ENCODE data around the gene GNAL. TPM values are rescaled to one million over a fixed set of nuclear protein-coding genes. Genes with fewer than 3 reads are reported as not detected.
"Not testable (repeated sequence)": the region's sequence is repeated elsewhere in the genome, so short reads cannot be mapped to it uniquely, and the experiment has no call there.

Gene GNAL
- total RNA-seq, 2 experiments from 2014 or later, result 0.11 to 0.19 TPM

DNA sequence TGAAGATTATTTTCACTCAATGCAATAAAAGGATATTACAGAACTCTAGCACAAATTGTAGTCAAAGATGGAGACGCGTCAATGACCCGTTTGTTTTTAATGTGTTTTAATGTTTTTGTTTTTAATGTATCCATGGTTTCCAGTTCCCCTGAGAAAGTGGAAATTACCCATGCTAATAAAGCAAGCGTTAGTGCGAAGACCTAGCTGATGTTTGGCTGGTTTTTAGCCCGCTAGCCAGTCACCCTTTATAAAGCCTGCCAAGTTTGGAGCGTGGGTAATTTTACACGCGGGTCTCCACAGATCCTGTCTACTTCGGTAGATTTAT is 161.7 kb downstream of the GNAL start:
- Mint-ChIP-seq H3K27me3 (no peaks in the 10 kb centered on the region), H3K4me1 (ENCODE audit: low read depth) (peaks cover 53% of the 10 kb centered on the region), H3K27ac (peak overlapping the region; percentile 97), H3K36me3 (ENCODE audit: low read depth) (peaks cover 36% of the 10 kb centered on the region), H3K4me3 (peak overlapping the region; percentile 100), H3K9me3 (no peaks in the 10 kb centered on the region)
- intact Hi-C loops (cut with DNase I, micrococcal nuclease), result loop anchor here (1.0 to 10.0 kb wide), 7 partner anchors 56 to 1938 kb away; partner anchors contain the start of genes IMPA2 (in 2 of the 2), AFG3L2 (in 1 of the 2), MPPE1 (in 1 of the 2) and NAPG (in 1 of the 2)
- H3K27ac ChIP-seq (ENCODE audit: low read depth in 1 of 2, low read length in 2 of 2), result peak overlapping the region; percentile 85 to 92
- POLR2A ChIA-PET, result interaction anchor here (0.7 to 4.8 kb wide), 15 partner anchors 11 to 1937 kb away, joined by 3 to 43 read pairs (median 4); partner anchors contain the start of genes AFG3L2, CEP76, FAM210A and IMPA2
- H3K36me3 ChIP-seq (ENCODE audit: insufficient read depth, low read length), result peaks cover 7% of the 10 kb centered on the region
- peak; percentile 33 for ATAC-seq (ENCODE audit: poor library complexity)
- H3K9me3 ChIP-seq (ENCODE audit: control insufficient read depth in 1 of 2, insufficient read depth in 1 of 2, low read length in 2 of 2), result no peaks in the 10 kb centered on the region
- H3K4me1 ChIP-seq (ENCODE audit: insufficient read depth, low read length), result peaks cover 27% of the 10 kb centered on the region
- peak in 3 of 14 experiments; percentile 58 to 88 (median 84) for DNase-seq
- peak overlapping the region; percentile 64 for H3K4me3 ChIP-seq (ENCODE audit: low read length)
- CTCF ChIA-PET, result no interaction called here
- TF ChIP-seq, protein P1, sequence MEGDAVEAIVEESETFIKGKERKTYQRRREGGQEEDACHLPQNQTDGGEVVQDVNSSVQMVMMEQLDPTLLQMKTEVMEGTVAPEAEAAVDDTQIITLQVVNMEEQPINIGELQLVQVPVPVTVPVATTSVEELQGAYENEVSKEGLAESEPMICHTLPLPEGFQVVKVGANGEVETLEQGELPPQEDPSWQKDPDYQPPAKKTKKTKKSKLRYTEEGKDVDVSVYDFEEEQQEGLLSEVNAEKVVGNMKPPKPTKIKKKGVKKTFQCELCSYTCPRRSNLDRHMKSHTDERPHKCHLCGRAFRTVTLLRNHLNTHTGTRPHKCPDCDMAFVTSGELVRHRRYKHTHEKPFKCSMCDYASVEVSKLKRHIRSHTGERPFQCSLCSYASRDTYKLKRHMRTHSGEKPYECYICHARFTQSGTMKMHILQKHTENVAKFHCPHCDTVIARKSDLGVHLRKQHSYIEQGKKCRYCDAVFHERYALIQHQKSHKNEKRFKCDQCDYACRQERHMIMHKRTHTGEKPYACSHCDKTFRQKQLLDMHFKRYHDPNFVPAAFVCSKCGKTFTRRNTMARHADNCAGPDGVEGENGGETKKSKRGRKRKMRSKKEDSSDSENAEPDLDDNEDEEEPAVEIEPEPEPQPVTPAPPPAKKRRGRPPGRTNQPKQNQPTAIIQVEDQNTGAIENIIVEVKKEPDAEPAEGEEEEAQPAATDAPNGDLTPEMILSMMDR (IDR thresholded peaks at IDR 0.05), result no peak
- H3K27me3 ChIP-seq (ENCODE audit: control insufficient read depth in 1 of 2, insufficient read depth in 2 of 2, low read length in 2 of 2), result no peaks in the 10 kb centered on the region

DNA sequence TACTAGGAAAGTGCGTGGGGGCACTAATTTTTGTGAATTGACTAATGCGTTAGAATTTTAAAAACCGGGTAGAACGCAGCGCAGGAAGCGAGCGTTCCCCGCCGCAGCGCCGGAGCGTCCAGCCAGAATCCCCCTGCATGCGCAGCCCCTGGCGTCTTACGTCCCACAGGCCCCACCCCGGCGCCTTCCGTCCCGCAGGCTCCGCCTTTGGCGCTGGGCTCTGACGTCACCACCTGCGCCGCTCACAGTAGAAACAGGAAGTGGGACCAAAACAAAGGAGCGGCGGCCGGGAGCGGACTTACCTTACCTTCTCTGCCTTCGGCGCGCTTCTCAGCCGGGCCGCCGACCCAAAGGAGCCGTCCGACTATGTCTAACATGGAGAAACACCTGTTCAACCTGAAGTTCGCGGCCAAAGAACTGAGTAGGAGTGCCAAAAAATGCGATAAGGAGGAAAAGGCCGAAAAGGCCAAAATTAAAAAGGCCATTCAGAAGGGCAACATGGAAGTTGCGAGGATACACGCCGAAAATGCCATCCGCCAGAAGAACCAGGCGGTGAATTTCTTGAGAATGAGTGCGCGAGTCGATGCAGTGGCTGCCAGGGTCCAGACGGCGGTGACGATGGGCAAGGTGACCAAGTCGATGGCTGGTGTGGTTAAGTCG is 162.2 kb downstream of the GNAL start, which contains the start of gene CHMP1B:
Gene CHMP1B (plus strand): TSS at position 268 of the 660 bp plus-strand sequence. CDS start 99 bp downstream, at position 367.
- intact Hi-C loops (cut with DNase I, micrococcal nuclease), result loop anchor here (1.0 to 10.0 kb wide), 6 partner anchors 56 to 1939 kb away; partner anchors contain the start of genes IMPA2 (in 2 of the 2), AFG3L2 (in 1 of the 2), NAPG (in 1 of the 2) and VAPA (in 1 of the 2)
- peaks cover 7% of the 10 kb centered on the region for H3K36me3 ChIP-seq (ENCODE audit: insufficient read depth, low read length)
- no peaks in the 10 kb centered on the region for H3K27me3 ChIP-seq (ENCODE audit: control insufficient read depth in 1 of 2, insufficient read depth in 2 of 2, low read length in 2 of 2)
- CTCF ChIA-PET, result no interaction called here
- H3K4me3 ChIP-seq (ENCODE audit: low read length), result peak within 1 kb of the TSS; percentile 64
- POLR2A ChIA-PET, result interaction anchor here (1.0 to 4.8 kb wide), 11 partner anchors 11 to 1937 kb away, joined by 3 to 43 read pairs (median 7); partner anchors contain the start of genes AFG3L2, CEP76, FAM210A and IMPA2
- H3K27ac Mint-ChIP-seq, result peak within 1 kb of the TSS; percentile 97
- H3K27me3 Mint-ChIP-seq, result no peaks in the 10 kb centered on the region
- peaks cover 53% of the 10 kb centered on the region for H3K4me1 Mint-ChIP-seq (ENCODE audit: low read depth)
- no peaks in the 10 kb centered on the region for H3K9me3 ChIP-seq (ENCODE audit: control insufficient read depth in 1 of 2, insufficient read depth in 1 of 2, low read length in 2 of 2)
- DNase-seq, result peak; percentile 95 to 99 (median 97)
- peaks cover 36% of the 10 kb centered on the region for H3K36me3 Mint-ChIP-seq (ENCODE audit: low read depth)
- peak within 1 kb of the TSS; percentile 85 to 92 for H3K27ac ChIP-seq (ENCODE audit: low read depth in 1 of 2, low read length in 2 of 2)
- H3K4me3 Mint-ChIP-seq, result peak within 1 kb of the TSS; percentile 100
- peaks cover 27% of the 10 kb centered on the region for H3K4me1 ChIP-seq (ENCODE audit: insufficient read depth, low read length)
- TF ChIP-seq, protein P1 (IDR thresholded peaks at IDR 0.05), result no peak
- no peaks in the 10 kb centered on the region for H3K9me3 Mint-ChIP-seq
- ATAC-seq (ENCODE audit: poor library complexity), result peak; percentile 74

DNA sequence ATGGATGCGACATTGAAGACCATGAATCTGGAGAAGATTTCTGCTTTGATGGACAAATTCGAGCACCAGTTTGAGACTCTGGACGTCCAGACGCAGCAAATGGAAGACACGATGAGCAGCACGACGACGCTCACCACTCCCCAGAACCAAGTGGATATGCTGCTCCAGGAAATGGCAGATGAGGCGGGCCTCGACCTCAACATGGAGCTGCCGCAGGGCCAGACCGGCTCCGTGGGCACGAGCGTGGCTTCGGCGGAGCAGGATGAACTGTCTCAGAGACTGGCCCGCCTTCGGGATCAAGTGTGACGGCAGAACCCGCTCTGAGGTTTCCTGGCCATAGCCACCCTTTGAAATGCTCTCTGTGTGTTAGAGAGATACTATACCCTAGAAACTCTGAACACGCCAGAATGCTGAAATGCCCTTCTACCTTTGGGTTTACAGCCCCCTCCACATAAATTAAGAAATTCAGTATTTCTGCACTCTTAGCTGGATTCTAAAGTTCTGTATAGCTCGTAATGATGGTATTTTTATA is 162.8 kb downstream of the GNAL start:
- Mint-ChIP-seq H3K27me3 (no peaks in the 10 kb centered on the region), H3K4me1 (ENCODE audit: low read depth) (peaks cover 53% of the 10 kb centered on the region), H3K36me3 (ENCODE audit: low read depth) (peaks cover 36% of the 10 kb centered on the region), H3K9me3 (no peaks in the 10 kb centered on the region), H3K27ac (peak overlapping the region; percentile 97), H3K4me3 (peak overlapping the region; percentile 100)
- ChIA-PET POLR2A (interaction anchor here (0.6 to 4.8 kb wide), 7 partner anchors 12 to 1938 kb away, joined by 3 to 43 read pairs (median 7); partner anchors contain the start of genes AFG3L2, IMPA2, MPPE1 and VAPA), CTCF (no interaction called here)
- TF ChIP-seq, protein P1 (IDR thresholded peaks at IDR 0.05), result no peak
- no peaks in the 10 kb centered on the region for H3K9me3 ChIP-seq (ENCODE audit: control insufficient read depth in 1 of 2, insufficient read depth in 1 of 2, low read length in 2 of 2)
- H3K4me3 ChIP-seq (ENCODE audit: low read length), result peak overlapping the region; percentile 64
- intact Hi-C loops (cut with DNase I, micrococcal nuclease), result loop anchor here (1.0 to 10.0 kb wide), 6 partner anchors 55 to 1940 kb away; partner anchors contain the start of genes IMPA2 (in 2 of the 2), AFG3L2 (in 1 of the 2), NAPG (in 1 of the 2) and VAPA (in 1 of the 2)
- ATAC-seq (ENCODE audit: poor library complexity), result peak; percentile 39
- H3K4me1 ChIP-seq (ENCODE audit: insufficient read depth, low read length), result peaks cover 27% of the 10 kb centered on the region
- H3K27ac ChIP-seq (ENCODE audit: low read depth in 1 of 2, low read length in 2 of 2), result peak overlapping the region; percentile 85 to 92
- H3K36me3 ChIP-seq (ENCODE audit: insufficient read depth, low read length), result peaks cover 7% of the 10 kb centered on the region
- peak; percentile 23 to 81 (median 50) for DNase-seq
- no peaks in the 10 kb centered on the region for H3K27me3 ChIP-seq (ENCODE audit: control insufficient read depth in 1 of 2, insufficient read depth in 2 of 2, low read length in 2 of 2)

DNA sequence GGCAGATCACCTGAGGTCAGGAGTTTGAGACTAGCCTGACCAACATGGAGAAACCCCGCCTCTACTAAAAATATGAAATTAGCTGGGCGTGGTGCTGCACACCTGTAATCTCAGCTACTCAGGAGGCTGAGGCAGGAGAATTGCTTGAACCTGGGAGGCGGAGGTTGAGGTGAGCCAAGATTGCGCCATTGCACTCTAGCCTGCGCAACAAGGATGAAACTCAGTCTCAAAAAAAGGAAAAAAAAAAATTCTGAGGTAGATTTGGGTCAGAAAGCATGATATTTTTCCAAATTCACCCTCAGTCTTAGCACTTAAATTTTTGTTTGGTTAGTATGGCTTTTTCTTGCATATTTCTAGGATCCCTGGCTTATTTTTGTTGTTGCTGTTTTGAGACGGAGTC is 165.5 kb downstream of the GNAL start:
- Mint-ChIP-seq H3K4me1 (ENCODE audit: low read depth) (peaks cover 51% of the 10 kb centered on the region), H3K27ac (peak overlapping the region; percentile 45), H3K36me3 (ENCODE audit: low read depth) (peaks cover 36% of the 10 kb centered on the region)
- ATAC-seq (ENCODE audit: poor library complexity); H3K27me3 Mint-ChIP-seq; H3K9me3 ChIP-seq (ENCODE audit: control insufficient read depth in 1 of 2, insufficient read depth in 1 of 2, low read length in 2 of 2); POLR2A ChIA-PET; H3K9me3 Mint-ChIP-seq; H3K4me3 Mint-ChIP-seq; H3K27ac ChIP-seq (ENCODE audit: low read depth in 1 of 2, low read length in 2 of 2); H3K36me3 ChIP-seq (ENCODE audit: insufficient read depth, low read length); DNase-seq; CTCF ChIA-PET; H3K27me3 ChIP-seq (ENCODE audit: control insufficient read depth in 1 of 2, insufficient read depth in 2 of 2, low read length in 2 of 2); H3K4me3 ChIP-seq (ENCODE audit: low read length): not testable (repeated sequence)
- intact Hi-C loops (cut with DNase I, micrococcal nuclease), result loop anchor here (5.0 to 10.0 kb wide), 4 partner anchors 100 to 1942 kb away; partner anchors contain the start of genes AFG3L2 (in 1 of the 2), NAPG (in 1 of the 2) and VAPA (in 1 of the 2)
- H3K4me1 ChIP-seq (ENCODE audit: insufficient read depth, low read length), result peaks cover 25% of the 10 kb centered on the region
